WTC11 (cell line): Measurements from ENCODE around the gene KIF6. TPM values are rescaled to one million over a fixed set of nuclear protein-coding genes. Genes with fewer than 3 reads are reported as not detected.

Experiments
- ATAC-seq: fragments of 200-7000 bp; cut with Tn5 transposase; 2 replicates; pipeline ENCODE4 v1.10.0; 2021; ENCODE audit warnings: mild to moderate bottlenecking, moderate library complexity
- CTCF ChIA-PET: fragments of 300-600 bp; sonication (Branson Sonifier 250); formaldehyde crosslinking; loops from one replicate; lab custom pipeline; 2021; ENCODE audit warnings: antibody characterized with exemption; lab: Charles Lee
- POLR2A ChIA-PET: fragments of 350-600 bp; sonication (Branson Sonifier 250); formaldehyde crosslinking; loops from one replicate; lab custom pipeline; 2021; ENCODE audit warnings: antibody characterized with exemption; lab: Charles Lee
- DNase-seq: peaks from one replicate; pipeline ENCODE4 v3.0.0; 2021; ENCODE audit warnings: low spot score
- H3K27ac Mint-ChIP-seq: 2 replicates; pipeline ENCODE4 v1.8.0; 2021; ENCODE audit warnings: mixed read lengths
- H3K27me3 Mint-ChIP-seq: 2 replicates; pipeline ENCODE4 v1.8.0; 2021; ENCODE audit warnings: low read depth, mild to moderate bottlenecking, moderate library complexity, mixed read lengths
- H3K36me3 Mint-ChIP-seq: 2 replicates; pipeline ENCODE4 v1.8.0; 2021; ENCODE audit warnings: mixed read lengths
- H3K4me1 Mint-ChIP-seq: 2 replicates; pipeline ENCODE4 v1.8.0; 2022; ENCODE audit warnings: mixed read lengths
- H3K4me3 Mint-ChIP-seq: 2 replicates; pipeline ENCODE4 v1.8.0; 2021; ENCODE audit warnings: mild to moderate bottlenecking, moderate library complexity, mixed read lengths
- H3K9me3 Mint-ChIP-seq: 2 replicates; pipeline ENCODE4 v1.8.0; 2021; ENCODE audit warnings: mixed read lengths
- ELF4 ChIP-seq: sonication (generic); formaldehyde crosslinking; IDR thresholded peaks from 2 replicates; pipeline ENCODE4 v1.8.1; 2022; ENCODE audit warnings: low read depth, mild to moderate bottlenecking, moderate library complexity, missing genetic modification reagents
- EMX1 ChIP-seq: fragments of 250-450 bp; sonication (Bioruptor Pico); IDR thresholded peaks from 2 replicates; pipeline ENCODE4 v1.8.0; 2021; ENCODE audit warnings: mild to moderate bottlenecking
- MYBL2 ChIP-seq: sonication (generic); formaldehyde crosslinking; IDR thresholded peaks from 2 replicates; pipeline ENCODE4 v1.8.1; 2023; ENCODE audit warnings: mild to moderate bottlenecking, moderate library complexity, missing genetic modification reagents
- NFATC4 ChIP-seq: fragments of 250-450 bp; sonication (Bioruptor Pico); IDR thresholded peaks from 2 replicates; pipeline ENCODE4 v1.9.0; 2021; ENCODE audit warnings: mild to moderate bottlenecking
- SMAD3 ChIP-seq: sonication (generic); formaldehyde crosslinking; IDR thresholded peaks from 2 replicates; pipeline ENCODE4 v1.8.0; 2022; ENCODE audit warnings: missing genetic modification reagents, mild to moderate bottlenecking, borderline replicate concordance
- SP1 ChIP-seq: sonication (generic); formaldehyde crosslinking; conservative IDR thresholded peaks from 2 replicates; pipeline ENCODE4 v1.8.1; 2022; ENCODE audit warnings: missing genetic modification reagents
- TCF7 ChIP-seq: sonication (generic); formaldehyde crosslinking; IDR thresholded peaks from 2 replicates; pipeline ENCODE4 v1.8.0; 2022; ENCODE audit warnings: mild to moderate bottlenecking, low read depth, missing genetic modification reagents, moderate library complexity
- ZNF121 ChIP-seq: sonication (generic); formaldehyde crosslinking; IDR thresholded peaks from 2 replicates; pipeline ENCODE4 v1.8.0; 2023; ENCODE audit warnings: missing genetic modification reagents
- ZNF416 ChIP-seq: fragments of 250-450 bp; sonication (Bioruptor Pico); IDR thresholded peaks from 2 replicates; pipeline ENCODE4 v1.9.0; 2021; ENCODE audit warnings: mild to moderate bottlenecking, inconsistent platforms
- total RNA-seq: library from RNA; stranded (reverse); gene quantifications from 3 replicates; pipeline ENCODE4 v1.2.3, GENCODE V29; 2021
- TF ChIP-seq, protein P1 (sequence below): sonication (generic); formaldehyde crosslinking; IDR thresholded peaks from 2 replicates; pipeline ENCODE4 v1.8.0; 2022; ENCODE audit warnings: mild to moderate bottlenecking, missing genetic modification reagents
- TF ChIP-seq, protein P2 (sequence below): fragments of 200-600 bp; IDR thresholded peaks from 2 replicates; pipeline ENCODE4 v1.8.0; 2022; ENCODE audit warnings: antibody characterized with exemption
- TF ChIP-seq, protein P3 (sequence below): sonication (generic); formaldehyde crosslinking; IDR thresholded peaks from 2 replicates; pipeline ENCODE4 v1.8.1; 2023; ENCODE audit warnings: mild to moderate bottlenecking, missing genetic modification reagents, borderline replicate concordance
- TF ChIP-seq, protein P4 (sequence below): fragments of 250-450 bp; sonication (Bioruptor Pico); IDR thresholded peaks from 2 replicates; pipeline ENCODE4 v2.1.2; 2022; ENCODE audit warnings: mild to moderate bottlenecking, moderate library complexity

The KIF6 gene
- total RNA-seq, 1 experiment from 2014 or later: 0.57 TPM

DNA sequence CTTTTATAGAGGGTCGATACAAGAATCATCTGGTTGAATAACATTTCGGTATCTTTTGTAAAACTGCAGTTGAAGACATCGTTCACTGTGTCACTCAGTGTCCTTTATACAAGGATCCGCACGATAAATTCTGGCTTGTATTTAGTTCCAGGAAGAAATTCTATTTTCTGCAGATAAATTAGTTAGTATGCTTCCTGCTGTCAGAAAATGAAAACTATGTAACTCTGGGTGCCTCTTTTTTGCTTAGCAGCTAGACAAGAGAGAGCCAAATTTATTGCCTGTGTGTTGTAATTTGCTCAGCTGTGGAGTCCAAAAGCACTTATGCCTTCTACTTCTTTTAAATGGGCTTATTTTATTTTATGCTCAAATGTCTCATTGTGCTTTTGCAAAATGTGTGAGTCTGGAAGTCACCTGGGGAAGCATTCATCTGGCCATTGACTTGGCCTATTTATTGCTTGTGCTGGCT lies 346.2 kb downstream of the KIF6 start:
- H3K4me1 Mint-ChIP-seq: no peaks in the 10 kb centered on the region; the same call in 1 of the 2 replicates
- H3K9me3 Mint-ChIP-seq: peaks cover 5% of the 10 kb centered on the region; the same call in 1 of the 2 replicates
- no peak for ATAC-seq
- ChIA-PET POLR2A (no interaction called here), CTCF (interaction anchor here (1.0 to 4.4 kb wide), 5 partner anchors 8 to 487 kb away, joined by 3 to 21 read pairs (median 5); no protein-coding TSS in a partner anchor)
- DNase-seq: no peak
- no peak for TF ChIP-seq ELF4 (CRISPR knock-in tag)
- H3K27ac Mint-ChIP-seq: no peak overlapping the region
- no peaks in the 10 kb centered on the region for H3K36me3 Mint-ChIP-seq
- H3K27me3 Mint-ChIP-seq: no peaks in the 10 kb centered on the region
- H3K4me3 Mint-ChIP-seq: no peak overlapping the region

DNA sequence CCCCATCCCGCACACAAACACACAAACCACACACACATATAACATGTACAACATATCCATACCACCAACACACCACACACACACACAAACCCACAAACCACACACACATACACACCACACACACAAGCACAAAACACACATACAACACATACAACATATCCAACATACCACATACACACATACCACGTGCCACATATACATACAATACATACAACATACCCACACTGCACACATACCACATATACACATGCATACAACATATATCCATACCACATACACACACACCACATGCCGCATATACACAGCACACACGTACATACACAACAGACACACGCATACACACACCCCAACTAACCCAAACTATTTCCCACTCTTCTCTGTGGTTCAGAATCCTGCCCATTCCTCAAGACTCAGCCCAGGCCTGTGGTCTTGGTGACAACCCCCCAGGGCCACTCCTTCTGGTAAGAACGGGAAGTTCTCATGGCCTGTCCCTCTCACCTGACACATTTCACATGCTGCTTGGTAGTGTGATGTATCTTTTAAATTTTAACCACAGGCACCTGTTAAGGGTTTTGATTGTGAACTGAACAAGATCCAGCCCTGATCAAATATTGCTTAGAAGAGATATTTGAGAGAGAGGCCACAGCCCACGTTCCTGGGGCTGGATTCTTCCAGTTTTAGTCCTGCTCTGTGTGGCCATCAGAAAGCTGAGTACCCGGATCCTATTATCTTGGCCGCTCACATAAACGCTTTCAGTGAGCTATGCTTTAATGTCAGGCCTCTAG lies 346.8 kb downstream of the KIF6 start:
- CTCF ChIA-PET: interaction anchor here (0.6 to 4.4 kb wide), 22 partner anchors 7 to 928 kb away, joined by 3 to 23 read pairs (median 4); partner anchors contain the start of gene DAAM2
- Mint-ChIP-seq H3K4me1 (no peaks in the 10 kb centered on the region; the same call in 1 of the 2 replicates), H3K27me3 (no peaks in the 10 kb centered on the region), H3K27ac (no peak overlapping the region), H3K9me3 (peaks cover 2% of the 10 kb centered on the region; the same call in 1 of the 2 replicates), H3K36me3 (no peaks in the 10 kb centered on the region), H3K4me3 (no peak overlapping the region)
- DNase-seq: no peak
- no peak for ATAC-seq
- POLR2A ChIA-PET: no interaction called here
- no peak for TF ChIP-seq SMAD3 (CRISPR knock-in tag)
- no peak for TF ChIP-seq TCF7 (CRISPR knock-in tag)
- no peak for TF ChIP-seq MYBL2 (CRISPR knock-in tag)
- no peak for TF ChIP-seq NFATC4 (CRISPR knock-in tag)

DNA sequence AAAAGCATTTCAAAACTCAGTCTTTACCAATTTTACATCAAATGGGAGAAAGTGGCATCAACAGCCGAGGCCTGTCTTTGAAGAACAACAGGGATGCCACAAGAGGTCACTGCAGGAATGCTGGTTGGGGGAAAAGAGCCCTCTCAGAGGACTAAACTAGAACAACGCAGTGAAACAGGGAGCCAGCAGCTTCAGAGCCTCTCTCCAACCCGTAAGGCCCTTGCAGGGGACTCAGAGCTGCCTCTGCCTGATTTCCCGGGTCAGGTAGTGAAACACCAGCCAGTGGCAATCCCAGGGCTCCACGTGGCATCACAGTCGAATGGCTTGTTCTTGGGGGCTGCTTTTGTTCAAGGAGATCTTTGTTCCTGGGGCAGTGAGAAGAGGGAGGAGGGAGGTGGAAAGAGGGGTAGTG lies 347.7 kb downstream of the KIF6 start:
- TF ChIP-seq, protein P1, sequence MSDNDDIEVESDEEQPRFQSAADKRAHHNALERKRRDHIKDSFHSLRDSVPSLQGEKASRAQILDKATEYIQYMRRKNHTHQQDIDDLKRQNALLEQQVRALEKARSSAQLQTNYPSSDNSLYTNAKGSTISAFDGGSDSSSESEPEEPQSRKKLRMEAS (CRISPR knock-in tag): peak; percentile 45; the same call in 1 of the 2 replicates
- TF ChIP-seq ZNF416: no peak
- TF ChIP-seq SP1 (CRISPR knock-in tag): 0 out of 2 replicates have a peak, but pooled peaks have one; percentile 32
- TF ChIP-seq, protein P2, sequence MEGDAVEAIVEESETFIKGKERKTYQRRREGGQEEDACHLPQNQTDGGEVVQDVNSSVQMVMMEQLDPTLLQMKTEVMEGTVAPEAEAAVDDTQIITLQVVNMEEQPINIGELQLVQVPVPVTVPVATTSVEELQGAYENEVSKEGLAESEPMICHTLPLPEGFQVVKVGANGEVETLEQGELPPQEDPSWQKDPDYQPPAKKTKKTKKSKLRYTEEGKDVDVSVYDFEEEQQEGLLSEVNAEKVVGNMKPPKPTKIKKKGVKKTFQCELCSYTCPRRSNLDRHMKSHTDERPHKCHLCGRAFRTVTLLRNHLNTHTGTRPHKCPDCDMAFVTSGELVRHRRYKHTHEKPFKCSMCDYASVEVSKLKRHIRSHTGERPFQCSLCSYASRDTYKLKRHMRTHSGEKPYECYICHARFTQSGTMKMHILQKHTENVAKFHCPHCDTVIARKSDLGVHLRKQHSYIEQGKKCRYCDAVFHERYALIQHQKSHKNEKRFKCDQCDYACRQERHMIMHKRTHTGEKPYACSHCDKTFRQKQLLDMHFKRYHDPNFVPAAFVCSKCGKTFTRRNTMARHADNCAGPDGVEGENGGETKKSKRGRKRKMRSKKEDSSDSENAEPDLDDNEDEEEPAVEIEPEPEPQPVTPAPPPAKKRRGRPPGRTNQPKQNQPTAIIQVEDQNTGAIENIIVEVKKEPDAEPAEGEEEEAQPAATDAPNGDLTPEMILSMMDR: peak; percentile 45
- no peak for TF ChIP-seq EMX1 (CRISPR knock-in tag)
- peak; percentile 84 for TF ChIP-seq ZNF121 (CRISPR knock-in tag)
- TF ChIP-seq, protein P3, sequence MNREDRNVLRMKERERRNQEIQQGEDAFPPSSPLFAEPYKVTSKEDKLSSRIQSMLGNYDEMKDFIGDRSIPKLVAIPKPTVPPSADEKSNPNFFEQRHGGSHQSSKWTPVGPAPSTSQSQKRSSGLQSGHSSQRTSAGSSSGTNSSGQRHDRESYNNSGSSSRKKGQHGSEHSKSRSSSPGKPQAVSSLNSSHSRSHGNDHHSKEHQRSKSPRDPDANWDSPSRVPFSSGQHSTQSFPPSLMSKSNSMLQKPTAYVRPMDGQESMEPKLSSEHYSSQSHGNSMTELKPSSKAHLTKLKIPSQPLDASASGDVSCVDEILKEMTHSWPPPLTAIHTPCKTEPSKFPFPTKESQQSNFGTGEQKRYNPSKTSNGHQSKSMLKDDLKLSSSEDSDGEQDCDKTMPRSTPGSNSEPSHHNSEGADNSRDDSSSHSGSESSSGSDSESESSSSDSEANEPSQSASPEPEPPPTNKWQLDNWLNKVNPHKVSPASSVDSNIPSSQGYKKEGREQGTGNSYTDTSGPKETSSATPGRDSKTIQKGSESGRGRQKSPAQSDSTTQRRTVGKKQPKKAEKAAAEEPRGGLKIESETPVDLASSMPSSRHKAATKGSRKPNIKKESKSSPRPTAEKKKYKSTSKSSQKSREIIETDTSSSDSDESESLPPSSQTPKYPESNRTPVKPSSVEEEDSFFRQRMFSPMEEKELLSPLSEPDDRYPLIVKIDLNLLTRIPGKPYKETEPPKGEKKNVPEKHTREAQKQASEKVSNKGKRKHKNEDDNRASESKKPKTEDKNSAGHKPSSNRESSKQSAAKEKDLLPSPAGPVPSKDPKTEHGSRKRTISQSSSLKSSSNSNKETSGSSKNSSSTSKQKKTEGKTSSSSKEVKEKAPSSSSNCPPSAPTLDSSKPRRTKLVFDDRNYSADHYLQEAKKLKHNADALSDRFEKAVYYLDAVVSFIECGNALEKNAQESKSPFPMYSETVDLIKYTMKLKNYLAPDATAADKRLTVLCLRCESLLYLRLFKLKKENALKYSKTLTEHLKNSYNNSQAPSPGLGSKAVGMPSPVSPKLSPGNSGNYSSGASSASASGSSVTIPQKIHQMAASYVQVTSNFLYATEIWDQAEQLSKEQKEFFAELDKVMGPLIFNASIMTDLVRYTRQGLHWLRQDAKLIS: no peak
- TF ChIP-seq, protein P4, sequence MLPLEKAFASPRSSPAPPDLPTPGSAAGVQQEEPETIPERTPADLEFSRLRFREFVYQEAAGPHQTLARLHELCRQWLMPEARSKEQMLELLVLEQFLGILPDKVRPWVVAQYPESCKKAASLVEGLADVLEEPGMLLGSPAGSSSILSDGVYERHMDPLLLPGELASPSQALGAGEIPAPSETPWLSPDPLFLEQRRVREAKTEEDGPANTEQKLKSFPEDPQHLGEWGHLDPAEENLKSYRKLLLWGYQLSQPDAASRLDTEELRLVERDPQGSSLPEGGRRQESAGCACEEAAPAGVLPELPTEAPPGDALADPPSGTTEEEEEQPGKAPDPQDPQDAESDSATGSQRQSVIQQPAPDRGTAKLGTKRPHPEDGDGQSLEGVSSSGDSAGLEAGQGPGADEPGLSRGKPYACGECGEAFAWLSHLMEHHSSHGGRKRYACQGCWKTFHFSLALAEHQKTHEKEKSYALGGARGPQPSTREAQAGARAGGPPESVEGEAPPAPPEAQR (CRISPR knock-in tag): no peak
- ChIA-PET POLR2A (no interaction called here), CTCF (interaction anchor here (0.6 to 4.4 kb wide), 19 partner anchors 9 to 929 kb away, joined by 3 to 23 read pairs (median 4); partner anchors contain the start of gene DAAM2)
- Mint-ChIP-seq H3K4me1 (no peaks in the 10 kb centered on the region; the same call in 1 of the 2 replicates), H3K4me3 (no peak overlapping the region), H3K9me3 (no peaks in the 10 kb centered on the region), H3K27ac (no peak overlapping the region), H3K27me3 (no peaks in the 10 kb centered on the region), H3K36me3 (no peaks in the 10 kb centered on the region)
- ATAC-seq: peak; percentile 99
- DNase-seq: peak; percentile 76
